H9 (cell line): Measurements from ENCODE around the gene CD93. TPM values are rescaled to one million over a fixed set of nuclear protein-coding genes. Genes with fewer than 3 reads are reported as not detected.

Experiments
- DNase-seq: peaks from one replicate; pipeline ENCODE4 v3.0.0-alpha.2; 2017
- H2AFZ ChIP-seq: one replicate; pipeline ENCODE4 v1.6.1; 2013; ENCODE audit warnings: mild to moderate bottlenecking, low read length, control low read depth, moderate library complexity
- H2AK5ac ChIP-seq: 2 replicates; pipeline ENCODE4 v1.6.1; 2013; ENCODE audit warnings: low read length, control low read depth, mixed read lengths; ENCODE audit not compliant: insufficient read length
- H2BK120ac ChIP-seq: one replicate; pipeline ENCODE4 v1.6.1; 2013; ENCODE audit warnings: low read depth, mild to moderate bottlenecking, low read length, control low read depth, inconsistent platforms; ENCODE audit not compliant: poor library complexity, severe bottlenecking
- H2BK12ac ChIP-seq: 2 replicates; pipeline ENCODE4 v1.6.1; 2013; ENCODE audit warnings: low read length, control low read depth, mixed read lengths, low read depth; ENCODE audit not compliant: insufficient read length
- H2BK15ac ChIP-seq: 2 replicates; pipeline ENCODE4 v1.6.1; 2013; ENCODE audit warnings: low read depth, low read length, control low read depth
- H2BK20ac ChIP-seq: one replicate; pipeline ENCODE4 v1.6.1; 2013; ENCODE audit warnings: low read depth, mild to moderate bottlenecking, low read length, control low read depth, inconsistent platforms; ENCODE audit not compliant: poor library complexity, severe bottlenecking
- H2BK5ac ChIP-seq: 2 replicates; pipeline ENCODE4 v1.6.1; 2013; ENCODE audit warnings: low read length, control low read depth, mixed read lengths; ENCODE audit not compliant: insufficient read length
- H3K14ac ChIP-seq: 2 replicates; pipeline ENCODE4 v1.6.1; 2013; ENCODE audit warnings: low read length, control low read depth; ENCODE audit not compliant: insufficient read depth
- H3K18ac ChIP-seq: 2 replicates; pipeline ENCODE4 v1.6.1; 2013; ENCODE audit warnings: low read depth, mild to moderate bottlenecking, mixed read lengths, low read length, control low read depth; ENCODE audit not compliant: insufficient read length
- H3K23ac ChIP-seq: 2 replicates; pipeline ENCODE4 v1.6.1; 2013; ENCODE audit warnings: low read length, control low read depth, mixed read lengths, low read depth; ENCODE audit not compliant: insufficient read length
- H3K23me2 ChIP-seq: 2 replicates; pipeline ENCODE4 v1.6.1; 2013; ENCODE audit warnings: low read depth, mild to moderate bottlenecking, mixed read lengths, low read length, control low read depth; ENCODE audit not compliant: insufficient read length, poor library complexity, severe bottlenecking
- H3K27ac ChIP-seq: 2 replicates; pipeline ENCODE4 v1.5.1; 2013; ENCODE audit warnings: low read length, control low read depth, mixed read lengths, low read depth; ENCODE audit not compliant: insufficient read length
- H3K27me3 ChIP-seq: 2 replicates; pipeline ENCODE4 v1.6.1; 2013; ENCODE audit warnings: low read length, control low read depth, inconsistent platforms; ENCODE audit not compliant: insufficient read depth
- H3K4ac ChIP-seq: 2 replicates; pipeline ENCODE4 v1.6.1; 2013; ENCODE audit warnings: low read depth, mild to moderate bottlenecking, control low read depth, inconsistent platforms, low read length, moderate library complexity
- H3K4me1 ChIP-seq: 2 replicates; pipeline ENCODE4 v1.6.1; 2013; ENCODE audit warnings: low read length, control low read depth, inconsistent platforms; ENCODE audit not compliant: insufficient read depth
- H3K4me2 ChIP-seq: 2 replicates; pipeline ENCODE4 v1.6.1; 2013; ENCODE audit warnings: low read length, control low read depth, mixed read lengths; ENCODE audit not compliant: insufficient read length, insufficient read depth
- H3K56ac ChIP-seq: 2 replicates; pipeline ENCODE4 v1.6.1; 2013; ENCODE audit warnings: low read depth, mild to moderate bottlenecking, mixed read lengths, low read length, control low read depth; ENCODE audit not compliant: insufficient read length
- H3K79me1 ChIP-seq: 2 replicates; pipeline ENCODE4 v1.6.1; 2013; ENCODE audit warnings: low read depth, mild to moderate bottlenecking, moderate library complexity, low read length, control low read depth, inconsistent platforms; ENCODE audit not compliant: insufficient read depth, poor library complexity, severe bottlenecking
- H3K79me2 ChIP-seq: 2 replicates; pipeline ENCODE4 v1.6.1; 2013; ENCODE audit warnings: low read length, control low read depth, inconsistent platforms; ENCODE audit not compliant: insufficient read depth
- H3K9ac ChIP-seq: 2 replicates; pipeline ENCODE4 v1.6.1; 2013; ENCODE audit warnings: low read length, control low read depth, mixed read lengths; ENCODE audit not compliant: insufficient read length; ENCODE audit errors: extremely low read depth
- H3K9me3 ChIP-seq: one replicate; pipeline ENCODE4 v1.6.1; 2013; ENCODE audit warnings: low read depth, low read length, inconsistent platforms; ENCODE audit not compliant: control insufficient read depth
- H3T11ph ChIP-seq: one replicate; pipeline ENCODE4 v1.6.1; 2013; ENCODE audit warnings: mild to moderate bottlenecking, low read length, control low read depth, inconsistent platforms
- H4K20me1 ChIP-seq: one replicate; pipeline ENCODE4 v1.6.1; 2013; ENCODE audit not compliant: control insufficient read depth, insufficient read length, insufficient read depth
- H4K5ac ChIP-seq: 2 replicates; pipeline ENCODE4 v1.6.1; 2013; ENCODE audit warnings: low read depth, mild to moderate bottlenecking, mixed read lengths, low read length, control low read depth; ENCODE audit not compliant: insufficient read length
- H4K8ac ChIP-seq: replicated peaks from 2 replicates; pipeline ENCODE4 v1.6.1; 2013; ENCODE audit warnings: low read length, control low read depth, mixed read lengths, low read depth; ENCODE audit not compliant: insufficient read length
- H4K91ac ChIP-seq: 2 replicates; pipeline ENCODE4 v1.6.1; 2013; ENCODE audit warnings: low read depth, mild to moderate bottlenecking, moderate library complexity, mixed read lengths, low read length, control low read depth; ENCODE audit not compliant: insufficient read length
- H3K27ac Mint-ChIP-seq, 3 experiments: 2 replicates in 2 of 3; 3 replicates in 1 of 3; pipeline ENCODE4 v1.8.0; 2020 to 2021; ENCODE audit warnings: mixed read lengths in 3 of 3, mild to moderate bottlenecking in 1 of 3, moderate library complexity in 1 of 3
- H3K27me3 Mint-ChIP-seq: 2 replicates; pipeline ENCODE4 v1.8.0; 2021; ENCODE audit warnings: low read depth, mild to moderate bottlenecking, moderate library complexity, mixed read lengths
- H3K36me3 Mint-ChIP-seq, 3 experiments: 2 replicates in 2 of 3; 3 replicates in 1 of 3; pipeline ENCODE4 v1.8.0; 2020 to 2021; ENCODE audit warnings: low read depth in 3 of 3, mixed read lengths in 3 of 3; ENCODE audit not compliant: insufficient read depth in 1 of 3
- H3K4me1 Mint-ChIP-seq, 2 experiments: 2 replicates each; pipeline ENCODE4 v1.8.0; 2020; ENCODE audit warnings: mixed read lengths in 2 of 2
- H3K4me3 Mint-ChIP-seq, 2 experiments: 2 replicates in 1 of 2; 3 replicates in 1 of 2; pipeline ENCODE4 v1.8.0; 2020 to 2021; ENCODE audit warnings: mild to moderate bottlenecking in 2 of 2, mixed read lengths in 2 of 2, moderate library complexity in 1 of 2
- H3K9me3 Mint-ChIP-seq, 2 experiments: 2 replicates in 1 of 2; 3 replicates in 1 of 2; pipeline ENCODE4 v1.8.0; 2020; ENCODE audit warnings: mild to moderate bottlenecking in 2 of 2, mixed read lengths in 2 of 2, moderate library complexity in 1 of 2
- CTCF ChIP-seq: fragments of 200-600 bp; sonication (generic); conservative IDR thresholded peaks from 3 replicates; pipeline ENCODE4 v1.8.0; 2021; ENCODE audit warnings: antibody characterized with exemption, mild to moderate bottlenecking
- WGBS: extraction: QIAGEN DNeasy Blood & Tissue Kit; methylation state at CpG from one replicate; pipeline ENCODE4 v1.1.7; 2013; ENCODE audit warnings: missing lambda C conversion rate, low lambda C conversion rate, mixed read lengths; ENCODE audit not compliant: insufficient read length; ENCODE audit errors: extremely low coverage; 5-methylcytosine and 5-hydroxymethylcytosine counted together
- total RNA-seq: library from RNA; stranded (reverse); gene quantifications from 2 replicates; pipeline ENCODE4 v1.2.1, GENCODE V29; 2021

CD93 gene
- total RNA-seq, 1 experiment from 2014 or later: not detected

GRCh38 chr20:23063168-23063567, 23.0 kb downstream of the CD93 start:
- no peaks in the 10 kb centered on the region for H3K9me3 ChIP-seq
- peaks cover 21 to 35% of the 10 kb centered on the region in 2 experiments for H3K4me1 Mint-ChIP-seq
- H3K23me2 ChIP-seq: no peaks in the 10 kb centered on the region
- H2AK5ac ChIP-seq: no peak overlapping the region
- H4K20me1 ChIP-seq: no peaks in the 10 kb centered on the region
- H3K36me3 Mint-ChIP-seq: no peaks in the 10 kb centered on the region
- H3K4me2 ChIP-seq: no peak overlapping the region
- no peak overlapping the region for H2BK15ac ChIP-seq
- H3K79me2 ChIP-seq: no peaks in the 10 kb centered on the region
- no peaks in the 10 kb centered on the region; the same call in 1 of the 2 replicates for H3K27me3 Mint-ChIP-seq
- H3K4me3 Mint-ChIP-seq: no peak overlapping the region; a peak in 1 of 5 replicates
- H4K8ac ChIP-seq: no peak overlapping the region
- no peak overlapping the region for H4K91ac ChIP-seq
- WGBS: no CpG with 5 or more reads among the region's 3 CpGs
- no peak overlapping the region for H2BK120ac ChIP-seq
- no peaks in the 10 kb centered on the region for H3K79me1 ChIP-seq
- H3K23ac ChIP-seq: no peak overlapping the region
- peaks cover 3% of the 10 kb centered on the region; the same call in 1 of the 2 replicates for H3K4me1 ChIP-seq
- TF ChIP-seq CTCF: no peak
- no peak for DNase-seq
- H2AFZ ChIP-seq: no peak overlapping the region
- H3K27me3 ChIP-seq: no peaks in the 10 kb centered on the region
- no peak overlapping the region for H4K5ac ChIP-seq
- no peak overlapping the region for H3K18ac ChIP-seq
- no peak overlapping the region for H2BK20ac ChIP-seq
- no peak overlapping the region for H3K4ac ChIP-seq
- H3K14ac ChIP-seq: no peak overlapping the region
- no peak overlapping the region for H3K27ac ChIP-seq
- H3K56ac ChIP-seq: no peak overlapping the region
- no peak overlapping the region for H3T11ph ChIP-seq
- no peak overlapping the region for H2BK12ac ChIP-seq
- H2BK5ac ChIP-seq: no peak overlapping the region
- no peaks in the 10 kb centered on the region for H3K9me3 Mint-ChIP-seq
- no peak overlapping the region for H3K27ac Mint-ChIP-seq
- H3K9ac ChIP-seq: no peak overlapping the region
